GDM1 (cell line): ENCODE measurements around the gene STPG3.
"Not testable (repeated sequence)": the region's sequence is repeated elsewhere in the genome, so short reads cannot be mapped to it uniquely, and the experiment has no call there.

ENCODE experiments used
- DNase-seq: peaks from one replicate; lab custom pipeline; 2025; lab: John Stamatoyannopoulos, UW

STPG3 gene

DNA sequence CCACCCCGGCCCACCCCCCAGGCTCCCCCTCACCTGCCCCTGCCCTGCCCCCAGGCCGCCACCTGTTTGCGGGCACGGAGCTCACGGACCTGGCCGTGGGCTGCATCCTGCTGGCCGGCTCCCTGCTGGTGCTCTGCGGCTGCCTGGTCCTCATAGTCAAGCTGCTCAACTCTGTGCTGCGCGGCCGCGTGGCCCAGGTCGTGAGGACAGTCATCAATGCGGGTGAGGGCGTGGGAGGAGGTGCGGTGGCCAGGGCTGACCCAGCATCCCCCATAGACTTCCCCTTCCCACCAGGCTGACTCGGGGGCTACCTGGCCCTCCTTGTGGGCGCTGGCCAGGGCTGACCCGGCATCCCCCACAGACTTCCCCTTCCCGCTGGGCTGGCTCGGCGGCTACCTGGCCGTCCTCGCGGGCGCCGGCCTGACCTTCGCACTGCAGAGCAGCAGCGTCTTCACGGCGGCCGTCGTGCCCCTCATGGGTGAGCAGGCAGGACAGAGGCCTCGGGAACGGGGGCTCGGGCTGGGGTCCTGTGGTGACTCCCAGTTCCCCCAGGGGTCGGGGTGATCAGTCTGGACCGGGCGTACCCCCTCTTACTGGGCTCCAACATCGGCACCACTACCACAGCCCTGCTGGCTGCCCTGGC is 16.9 kb upstream of the STPG3 start:
- no peak for DNase-seq

DNA sequence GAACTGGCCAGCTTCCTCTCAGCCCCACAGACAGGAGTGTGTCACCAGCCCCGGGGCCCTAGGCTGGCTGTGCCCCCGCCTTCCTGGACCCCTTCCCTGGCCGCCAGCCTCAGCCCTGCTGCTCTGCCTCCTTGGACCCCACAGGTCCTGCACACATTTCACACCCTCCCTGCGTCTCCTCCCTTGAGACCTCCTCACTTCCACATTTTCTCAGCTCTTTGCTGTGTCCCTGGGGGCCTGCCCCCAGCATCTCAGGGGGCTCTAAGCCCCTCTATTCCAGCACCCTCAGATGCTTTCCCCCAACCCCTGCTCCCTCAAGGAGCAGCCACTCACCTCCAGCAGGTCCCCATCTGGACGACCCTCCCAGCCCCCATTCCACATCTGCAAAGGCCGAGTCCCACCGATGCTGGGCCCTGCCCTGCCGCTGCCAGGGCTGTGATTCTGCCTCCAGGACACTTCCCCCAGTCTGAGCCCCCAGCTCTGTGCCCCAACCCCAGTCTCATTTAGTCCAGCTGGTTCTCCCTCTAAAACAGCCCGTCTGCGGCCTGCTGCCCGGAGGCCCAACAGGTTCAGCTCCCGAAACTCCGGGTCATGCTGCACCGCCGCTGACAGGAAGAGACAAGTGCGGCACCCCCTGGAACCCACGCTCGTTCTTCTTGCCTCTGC is 16.2 kb upstream of the STPG3 start:
- DNase-seq, result no peak

DNA sequence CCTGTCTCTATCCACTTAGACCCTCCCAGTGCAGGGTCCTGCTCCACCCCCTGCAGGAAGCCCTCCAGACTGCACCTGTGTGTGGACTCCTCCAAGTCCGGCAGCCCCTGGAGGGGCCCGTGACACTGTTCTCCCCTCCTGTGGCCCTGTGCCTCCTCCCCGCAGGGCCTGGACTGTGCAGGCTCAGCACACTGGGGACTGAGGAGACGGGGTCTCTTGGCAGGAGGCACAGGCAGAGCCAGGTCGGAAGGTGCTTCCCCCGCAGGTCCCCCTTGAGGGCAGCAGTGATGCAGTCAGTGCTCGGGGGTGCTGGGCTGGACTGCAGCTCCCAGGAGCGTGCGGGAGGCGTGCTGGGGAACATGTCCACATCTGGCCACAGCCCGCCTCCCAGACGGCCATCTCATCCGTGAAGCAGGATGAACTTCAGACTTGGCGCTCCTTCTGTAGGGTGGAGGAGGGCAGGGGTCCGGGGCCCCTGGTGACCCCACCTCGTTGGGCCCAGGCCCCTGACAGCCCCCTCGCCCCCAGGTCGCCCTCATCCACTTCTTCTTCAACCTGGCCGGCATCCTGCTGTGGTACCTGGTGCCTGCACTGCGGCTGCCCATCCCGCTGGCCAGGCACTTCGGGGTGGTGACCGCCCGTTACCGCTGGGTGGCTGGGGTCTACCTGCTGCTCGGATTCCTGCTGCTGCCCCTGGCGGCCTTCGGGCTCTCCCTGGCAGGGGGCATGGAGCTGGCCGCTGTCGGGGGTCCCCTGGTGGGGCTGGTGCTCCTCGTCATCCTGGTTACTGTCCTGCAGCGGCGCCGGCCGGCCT is 15.5 kb upstream of the STPG3 start:
- DNase-seq, result no peak

DNA sequence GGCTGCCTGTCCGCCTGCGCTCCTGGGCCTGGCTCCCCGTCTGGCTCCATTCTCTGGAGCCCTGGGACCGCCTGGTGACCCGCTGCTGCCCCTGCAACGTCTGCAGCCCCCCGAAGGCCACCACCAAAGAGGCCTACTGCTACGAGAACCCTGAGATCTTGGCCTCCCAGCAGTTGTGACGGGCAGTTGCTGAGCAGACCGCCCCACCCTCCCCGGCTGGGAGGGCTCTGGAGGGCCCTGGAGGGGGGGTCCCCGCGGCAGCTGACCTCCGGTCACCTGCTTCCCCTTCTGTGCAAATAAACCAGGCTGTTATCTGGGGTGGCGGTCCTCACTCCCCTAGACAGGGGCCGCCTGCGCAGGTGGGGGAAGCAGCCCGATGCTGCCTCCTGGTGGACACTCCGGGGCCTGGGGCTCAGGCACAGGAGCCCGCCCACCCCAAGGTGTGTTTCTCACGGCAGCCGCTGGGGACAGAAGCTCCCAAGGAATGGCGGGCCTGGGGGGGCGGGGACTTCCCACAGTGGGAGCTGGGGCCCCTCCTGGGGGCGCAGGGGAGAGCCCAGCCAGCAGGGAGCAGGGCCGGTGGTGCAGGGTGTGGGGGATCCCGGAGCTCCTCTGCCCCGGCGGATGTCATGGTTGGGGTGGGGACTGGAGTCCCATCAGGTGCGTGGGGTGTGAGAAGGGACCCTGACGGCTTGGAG is 14.7 kb upstream of the STPG3 start:
- DNase-seq, result peak; percentile 77

DNA sequence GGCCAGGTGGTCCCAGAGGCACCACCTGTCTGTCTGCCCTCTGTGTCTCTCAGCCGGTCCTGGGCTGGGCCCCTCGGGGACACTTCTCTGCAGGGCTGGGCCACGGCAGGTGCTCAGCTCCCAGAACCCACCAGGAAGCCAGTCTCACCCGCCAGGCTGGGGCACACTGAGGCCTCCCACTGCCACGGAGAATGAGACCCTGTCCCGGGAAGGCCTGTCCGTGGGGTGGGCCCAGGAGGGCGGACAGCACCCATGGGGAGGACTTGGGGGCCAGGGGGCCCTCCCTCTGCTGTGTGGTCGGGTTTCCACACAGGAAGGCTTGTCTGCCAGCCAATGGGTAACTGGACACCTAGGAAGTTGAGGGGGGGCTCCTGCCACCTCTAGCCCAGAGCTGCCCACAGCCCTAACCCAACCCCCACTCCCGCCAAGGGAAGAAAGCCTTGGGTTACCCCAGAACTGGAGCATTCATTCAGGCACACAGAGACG is 14.1 kb upstream of the STPG3 start:
- DNase-seq, result no peak

DNA sequence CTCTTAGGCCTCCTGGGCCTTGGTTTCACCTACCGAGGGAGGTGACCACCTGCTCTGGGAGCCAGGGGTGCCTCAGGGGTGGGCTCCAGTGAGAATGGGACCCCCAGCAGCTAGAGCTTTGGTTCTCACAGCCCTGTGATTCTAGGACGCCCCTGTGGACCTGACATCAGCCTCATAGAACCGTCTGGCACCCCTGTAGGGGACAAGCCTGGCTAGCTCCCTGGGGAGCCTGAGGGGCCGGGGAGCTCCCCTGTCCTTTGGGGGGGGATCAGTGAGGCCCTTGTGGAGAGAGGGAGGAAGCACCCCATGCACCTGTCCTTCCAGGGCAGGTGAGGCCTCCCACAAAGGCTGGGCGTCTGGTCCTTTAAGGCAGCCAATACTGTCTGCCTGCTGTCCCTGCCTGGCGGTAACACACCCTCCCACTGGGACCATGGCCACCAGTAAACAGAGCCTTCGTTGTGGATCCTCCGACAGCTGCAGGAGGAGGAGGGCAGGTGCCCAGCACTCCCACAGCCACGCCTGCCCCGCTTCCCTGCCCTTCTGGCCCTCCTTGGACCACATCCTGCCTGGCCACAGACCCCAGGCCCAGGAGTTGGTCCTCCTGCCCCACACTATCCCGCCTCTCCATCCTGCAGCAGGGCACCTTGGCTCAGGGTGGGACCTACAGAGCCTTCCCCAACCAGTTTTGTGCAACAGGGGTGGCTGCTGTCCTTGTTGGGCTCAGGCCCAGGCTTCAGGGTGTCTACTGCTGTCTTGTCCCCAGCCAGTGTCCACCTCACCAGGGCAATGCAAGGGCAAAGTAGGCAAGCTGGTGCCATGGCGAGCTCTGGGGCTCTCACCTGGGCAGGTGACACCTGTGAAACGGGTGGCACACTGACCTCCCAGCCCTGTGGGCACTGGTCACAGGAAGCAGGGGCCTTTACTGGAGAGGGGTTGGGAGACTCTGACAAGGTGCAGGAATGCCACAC is 13.0 kb upstream of the STPG3 start:
- DNase-seq, result no peak

DNA sequence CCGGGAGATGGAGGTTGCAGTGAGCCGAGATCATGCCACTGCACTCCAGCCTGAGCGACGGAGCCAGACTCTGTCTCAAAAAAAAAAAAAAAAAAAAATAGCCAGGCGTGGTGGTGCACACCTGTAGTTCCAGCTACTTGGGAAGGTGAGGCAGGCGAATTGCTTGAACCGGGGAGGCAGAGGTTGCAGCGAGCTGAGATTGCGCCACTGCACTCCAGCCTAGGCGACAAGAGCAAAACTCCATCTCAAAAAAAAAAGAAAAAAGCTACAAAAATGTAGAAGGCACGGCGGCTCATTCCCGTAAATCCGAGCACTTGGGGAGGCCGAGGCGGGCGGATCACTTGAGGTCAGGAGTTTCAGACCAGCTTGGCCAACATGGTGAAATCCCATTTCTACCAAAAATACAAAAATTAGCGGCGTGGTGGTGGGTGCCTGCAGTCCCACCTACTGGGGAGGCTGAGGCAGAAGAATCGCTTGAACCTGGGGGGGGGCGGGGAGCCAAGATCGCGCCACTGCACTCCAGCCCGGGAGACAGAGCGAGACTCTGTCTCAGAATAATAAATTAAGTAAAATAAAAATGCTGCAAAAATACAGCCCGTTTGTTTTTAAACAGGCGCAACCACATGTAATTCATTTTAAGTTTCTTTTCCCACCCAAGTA is 11.4 kb upstream of the STPG3 start:
- DNase-seq, result not testable (repeated sequence)

DNA sequence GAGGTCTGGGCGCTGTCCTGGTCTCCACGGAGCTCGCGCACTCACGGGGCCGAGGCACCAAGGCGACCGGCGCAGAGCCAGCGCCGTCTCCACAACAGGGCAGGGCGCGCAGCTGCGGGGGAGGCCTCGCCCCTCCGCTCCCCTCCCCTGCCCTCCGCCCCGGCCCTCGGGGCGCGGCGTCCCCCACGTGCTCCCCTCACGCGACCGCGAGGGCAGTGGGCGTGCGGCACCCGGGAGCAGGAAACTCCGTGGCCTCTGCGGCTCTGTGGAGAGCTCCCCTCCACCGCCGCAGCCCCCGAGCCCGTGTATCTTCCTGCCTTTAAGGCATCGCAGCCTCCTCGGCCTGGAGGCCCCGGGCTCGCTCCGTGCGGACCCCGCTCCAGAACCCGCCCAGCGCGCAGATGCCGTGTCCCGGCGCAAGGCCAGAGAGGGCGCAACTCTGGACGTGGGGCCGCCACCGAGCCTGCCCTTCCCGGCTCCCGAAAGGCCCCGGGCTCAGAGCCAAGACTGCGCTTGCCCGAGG is 10.7 kb upstream of the STPG3 start:
- peak; percentile 87 for DNase-seq

DNA sequence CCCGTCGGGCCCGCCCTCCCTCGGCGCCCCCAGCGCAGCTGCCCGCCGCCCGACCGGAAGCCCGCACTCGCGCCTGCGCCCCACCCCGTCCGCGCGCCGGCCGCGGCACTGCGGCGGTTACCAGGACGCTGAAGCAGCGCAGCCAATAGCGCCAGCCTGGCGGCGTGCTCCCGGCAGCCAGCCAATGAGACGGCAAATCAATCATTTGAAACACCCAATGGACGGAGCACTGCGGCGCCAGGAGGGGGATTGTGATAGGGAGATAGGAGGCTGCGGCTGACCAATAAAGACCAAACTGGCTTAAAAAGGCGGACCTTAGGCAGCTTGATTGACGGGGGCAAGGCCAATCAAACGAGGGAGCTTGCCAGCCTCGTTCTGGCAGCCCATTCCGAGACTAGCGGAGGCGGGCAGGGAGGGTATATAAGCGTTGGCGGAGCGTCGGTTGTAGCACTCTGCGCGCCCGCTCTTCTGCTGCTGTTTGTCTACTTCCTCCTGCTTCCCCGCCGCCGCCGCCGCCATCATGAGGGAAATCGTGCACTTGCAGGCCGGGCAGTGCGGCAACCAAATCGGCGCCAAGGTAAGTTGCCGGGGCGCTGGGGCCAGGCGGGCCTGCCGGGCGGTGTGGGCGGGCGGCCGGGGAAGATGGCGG is 10.1 kb upstream of the STPG3 start, which contains the start of gene TUBB4B:
TUBB4B (plus strand) TSS at position 447 of the 649 bp plus-strand sequence; CDS start at position 521, 74 bp downstream.
- peak; percentile 100 for DNase-seq

DNA sequence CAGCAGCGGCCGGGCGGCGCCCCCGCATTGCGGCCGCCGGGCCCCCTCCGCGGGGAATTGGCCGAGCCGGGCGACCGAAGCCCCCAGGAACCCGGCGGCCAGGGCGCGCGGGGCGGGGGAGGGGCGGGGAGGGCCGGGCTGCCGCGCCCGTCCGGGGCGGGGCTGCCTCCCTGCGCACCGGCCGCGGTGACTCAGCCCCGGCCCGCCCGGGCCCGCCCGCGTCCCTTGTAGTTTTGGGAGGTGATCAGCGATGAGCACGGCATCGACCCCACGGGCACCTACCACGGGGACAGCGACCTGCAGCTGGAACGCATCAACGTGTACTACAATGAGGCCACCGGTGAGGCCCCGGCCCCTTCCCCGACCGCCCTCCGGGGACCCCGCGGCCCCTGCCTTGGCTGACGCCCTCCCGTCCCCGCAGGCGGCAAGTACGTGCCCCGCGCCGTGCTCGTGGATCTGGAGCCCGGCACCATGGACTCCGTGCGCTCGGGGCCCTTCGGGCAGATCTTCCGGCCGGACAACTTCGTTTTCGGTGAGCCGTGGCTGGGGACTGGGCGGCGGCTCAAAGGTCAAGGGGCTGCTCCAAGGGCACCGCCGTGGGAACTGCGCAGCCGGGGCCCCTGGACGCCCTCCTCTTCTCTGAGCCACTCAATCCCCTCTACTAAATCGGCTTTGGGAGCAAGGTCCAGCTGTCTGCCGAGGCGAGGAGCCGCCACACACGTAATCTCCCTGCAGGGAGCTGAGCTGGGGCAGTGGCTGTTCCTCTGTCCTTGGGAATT is 9.4 kb upstream of the STPG3 start:
- no peak for DNase-seq

DNA sequence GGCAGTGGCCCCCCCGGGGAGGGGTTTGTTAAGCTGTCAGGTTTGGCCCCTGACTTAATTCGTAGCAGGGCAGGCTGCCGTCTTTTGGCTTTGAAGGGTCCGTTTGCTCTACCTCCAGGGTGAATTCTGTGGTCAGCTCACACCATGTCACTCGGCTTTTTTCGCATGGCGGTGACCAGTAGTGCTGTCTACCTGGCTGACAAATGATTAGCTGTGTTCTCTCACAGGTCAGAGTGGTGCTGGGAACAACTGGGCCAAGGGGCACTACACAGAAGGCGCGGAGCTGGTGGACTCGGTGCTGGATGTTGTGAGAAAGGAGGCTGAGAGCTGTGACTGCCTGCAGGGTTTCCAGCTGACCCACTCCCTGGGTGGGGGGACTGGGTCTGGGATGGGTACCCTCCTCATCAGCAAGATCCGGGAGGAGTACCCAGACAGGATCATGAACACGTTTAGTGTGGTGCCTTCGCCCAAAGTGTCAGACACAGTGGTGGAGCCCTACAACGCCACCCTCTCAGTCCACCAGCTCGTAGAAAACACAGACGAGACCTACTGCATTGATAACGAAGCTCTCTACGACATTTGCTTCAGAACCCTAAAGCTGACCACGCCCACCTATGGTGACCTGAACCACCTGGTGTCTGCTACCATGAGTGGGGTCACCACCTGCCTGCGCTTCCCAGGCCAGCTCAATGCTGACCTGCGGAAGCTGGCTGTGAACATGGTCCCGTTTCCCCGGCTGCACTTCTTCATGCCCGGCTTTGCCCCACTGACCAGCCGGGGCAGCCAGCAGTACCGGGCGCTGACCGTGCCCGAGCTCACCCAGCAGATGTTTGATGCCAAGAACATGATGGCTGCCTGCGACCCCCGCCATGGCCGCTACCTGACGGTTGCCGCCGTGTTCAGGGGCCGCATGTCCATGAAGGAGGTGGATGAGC is 8.6 kb upstream of the STPG3 start:
- no peak for DNase-seq

DNA sequence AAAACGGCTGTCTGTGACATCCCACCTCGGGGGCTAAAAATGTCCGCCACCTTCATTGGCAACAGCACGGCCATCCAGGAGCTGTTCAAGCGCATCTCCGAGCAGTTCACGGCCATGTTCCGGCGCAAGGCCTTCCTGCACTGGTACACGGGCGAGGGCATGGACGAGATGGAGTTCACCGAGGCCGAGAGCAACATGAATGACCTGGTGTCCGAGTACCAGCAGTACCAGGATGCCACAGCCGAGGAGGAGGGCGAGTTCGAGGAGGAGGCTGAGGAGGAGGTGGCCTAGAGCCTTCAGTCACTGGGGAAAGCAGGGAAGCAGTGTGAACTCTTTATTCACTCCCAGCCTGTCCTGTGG is 7.8 kb upstream of the STPG3 start:
- not testable (repeated sequence) for DNase-seq

DNA sequence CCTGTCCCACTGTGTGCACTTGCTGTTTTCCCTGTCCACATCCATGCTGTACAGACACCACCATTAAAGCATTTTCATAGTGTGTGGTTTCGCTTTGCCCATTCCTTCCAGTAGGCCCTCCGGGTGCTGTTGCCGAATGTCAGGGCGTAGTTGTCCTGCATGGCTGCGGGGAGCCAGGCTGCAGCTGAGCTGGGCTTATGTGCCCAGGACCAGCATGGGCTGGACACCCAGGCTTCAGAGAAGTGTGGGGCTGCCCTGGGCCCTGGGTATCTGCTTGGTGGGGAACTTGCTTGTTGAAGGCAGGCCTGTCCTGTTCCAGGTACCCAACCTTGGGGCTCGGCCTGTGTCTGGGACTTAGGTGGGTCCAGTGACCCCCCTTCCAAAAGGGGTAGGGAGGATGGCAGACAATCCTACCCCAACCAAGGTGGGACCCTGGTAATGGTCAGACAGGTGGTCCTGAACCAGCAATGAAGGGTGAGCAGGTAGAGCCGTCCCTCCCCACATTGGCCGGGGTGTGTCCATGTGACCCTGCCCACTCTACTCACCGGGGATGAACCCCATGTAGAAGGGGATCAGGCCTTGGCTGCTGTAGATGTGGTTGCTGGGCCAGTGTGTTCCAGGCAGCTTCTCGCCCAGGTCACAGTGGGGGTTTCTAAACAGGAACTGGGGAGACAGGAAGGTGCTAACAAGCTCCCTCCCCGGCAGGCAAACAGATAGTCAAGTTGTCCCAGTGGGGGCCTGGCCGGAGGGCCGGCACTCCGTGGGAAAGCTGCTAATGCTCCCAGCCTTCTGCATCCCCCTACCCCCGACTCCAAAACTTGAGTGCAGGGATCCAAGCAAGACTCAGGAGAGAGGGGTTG is 7.2 kb upstream of the STPG3 start:
- no peak for DNase-seq

DNA sequence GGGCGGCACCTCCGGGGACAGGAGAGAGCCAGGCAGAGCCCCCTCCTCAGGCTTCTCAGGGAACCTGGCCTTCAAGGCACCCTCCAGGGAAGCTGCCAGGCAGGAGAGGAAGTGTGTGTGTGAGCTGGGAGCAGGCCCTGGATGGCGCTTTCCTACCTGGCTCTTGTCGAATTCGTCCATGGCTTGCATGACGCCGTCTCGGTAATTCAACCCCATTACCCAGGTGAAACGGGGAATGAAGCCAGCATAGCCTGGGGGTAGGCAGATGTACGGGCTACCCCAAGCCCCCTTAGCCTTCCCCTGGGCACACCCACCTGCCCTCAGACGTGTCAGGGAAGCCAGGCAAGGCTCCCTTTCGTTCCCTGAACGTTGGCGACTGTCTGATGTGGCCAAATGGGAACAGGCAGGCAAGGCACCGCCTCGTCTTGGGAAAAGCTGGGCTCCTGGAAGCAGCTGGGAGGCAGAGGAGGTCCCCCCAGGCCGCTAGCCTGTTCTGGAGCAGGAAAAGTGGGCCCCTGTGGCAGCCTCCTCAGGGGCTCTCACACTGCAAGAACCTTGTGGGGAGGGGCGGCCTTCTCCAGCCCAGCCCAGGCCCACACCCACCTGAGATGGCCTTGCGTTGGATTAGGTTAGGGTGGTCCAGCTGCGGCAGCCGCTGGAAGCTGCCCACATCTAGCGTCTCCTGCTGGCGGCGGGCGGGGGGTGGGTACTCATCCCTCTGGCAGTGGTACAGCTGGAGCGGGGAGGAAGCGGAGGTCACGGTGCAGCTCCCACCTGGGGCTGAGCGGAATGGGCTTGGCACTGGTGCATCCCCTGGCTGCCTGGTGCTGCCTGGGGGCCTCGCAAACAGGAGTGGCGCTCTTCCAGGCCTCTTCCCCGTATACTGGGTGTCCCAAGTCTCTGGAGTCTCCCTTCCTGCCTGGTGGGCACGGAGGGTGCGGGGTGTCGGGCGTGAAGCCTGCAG is 6.3 kb upstream of the STPG3 start:
- DNase-seq, result no peak
